ENCODE measurements around the gene DLGAP1. TPM values are rescaled to one million over a fixed set of nuclear protein-coding genes. Genes with fewer than 3 reads are reported as not detected.

DLGAP1 gene
- total and polyA plus RNA-seq, 4 donors = 0.75 to 6.6 (median 3.6) TPM

GRCh38 chr18:4270988-4271387 is 184.1 kb downstream of the DLGAP1 start:
- Histone ChIP-seq H3K36me3 (ENCODE audit: control insufficient read depth in 1 of 2, insufficient read depth in 2 of 2, low read length in 1 of 2) (no peaks in the 10 kb centered on the region), H3K9me3 (ENCODE audit: control insufficient read depth, low read length) (peaks cover 2% of the 10 kb centered on the region), H3K4me1 (ENCODE audit: control insufficient read depth in 1 of 2, insufficient read depth in 2 of 2, low read length in 2 of 2) (no peaks in the 10 kb centered on the region), H3K27ac (ENCODE audit: low read depth in 1 of 2, low read length in 2 of 2) (no peak overlapping the region), H3K4me3 (ENCODE audit: low read length in 2 of 2) (no peak overlapping the region), H3K27me3 (ENCODE audit: control insufficient read depth in 1 of 2, insufficient read depth in 2 of 2, low read length in 1 of 2) (no peaks in the 10 kb centered on the region)
- intact Hi-C loops (cut with DNase I) = no loop called here
- 92 to 95% methylated on average over 2 of the region's 2 CpGs for WGBS, 2 donors
- ATAC-seq (ENCODE audit: low FRiP score) (no peak), DNase-seq (no peak)

- H3K27me3 ChIP-seq (ENCODE audit: control insufficient read depth in 1 of 2, insufficient read depth in 2 of 2, low read length in 1 of 2) = no peaks in the 10 kb centered on the region
- H3K4me1 ChIP-seq (ENCODE audit: control insufficient read depth in 1 of 2, insufficient read depth in 2 of 2, low read length in 2 of 2) = no peaks in the 10 kb centered on the region
- DNase-seq (no peak), ATAC-seq (ENCODE audit: low FRiP score) (no peak)
- no peaks in the 10 kb centered on the region for H3K36me3 ChIP-seq (ENCODE audit: control insufficient read depth in 1 of 2, insufficient read depth in 2 of 2, low read length in 1 of 2)
- H3K4me3 ChIP-seq (ENCODE audit: low read length in 2 of 2) = no peak overlapping the region
- peaks cover 2% of the 10 kb centered on the region for H3K9me3 ChIP-seq (ENCODE audit: control insufficient read depth, low read length)
- no peak overlapping the region for H3K27ac ChIP-seq (ENCODE audit: low read depth in 1 of 2, low read length in 2 of 2)
- intact Hi-C loops (cut with DNase I) = no loop called here
- WGBS, 2 donors = 92 to 95% methylated on average over 3 of the region's 3 CpGs
Measured at GRCh38 chr18:4270016-4270415, 185.1 kb downstream of the DLGAP1 start.

- Histone ChIP-seq H3K36me3 (ENCODE audit: control insufficient read depth in 1 of 2, insufficient read depth in 2 of 2, low read length in 1 of 2) (no peaks in the 10 kb centered on the region), H3K27ac (ENCODE audit: low read depth in 1 of 2, low read length in 2 of 2) (no peak overlapping the region), H3K27me3 (ENCODE audit: control insufficient read depth in 1 of 2, insufficient read depth in 2 of 2, low read length in 1 of 2) (no peaks in the 10 kb centered on the region), H3K9me3 (ENCODE audit: control insufficient read depth, low read length) (no peaks in the 10 kb centered on the region), H3K4me3 (ENCODE audit: low read length in 2 of 2) (no peak overlapping the region), H3K4me1 (ENCODE audit: control insufficient read depth in 1 of 2, insufficient read depth in 2 of 2, low read length in 2 of 2) (no peaks in the 10 kb centered on the region)
- intact Hi-C loops (cut with DNase I) = no loop called here
- no peak for DNase-seq
- no peak for ATAC-seq (ENCODE audit: low FRiP score)
- WGBS, 2 donors = 94 to 98% methylated on average over 5 of the region's 5 CpGs
Measured at GRCh38 chr18:4267641-4268040, 187.5 kb downstream of the DLGAP1 start.

GRCh38 chr18:4264347-4264791 is 190.7 kb downstream of the DLGAP1 start:
- H3K36me3 ChIP-seq (ENCODE audit: control insufficient read depth in 1 of 2, insufficient read depth in 2 of 2, low read length in 1 of 2) = no peaks in the 10 kb centered on the region
- peak; percentile 50 for ATAC-seq (ENCODE audit: low FRiP score)
- no peaks in the 10 kb centered on the region for H3K27me3 ChIP-seq (ENCODE audit: control insufficient read depth in 1 of 2, insufficient read depth in 2 of 2, low read length in 1 of 2)
- no peaks in the 10 kb centered on the region for H3K4me1 ChIP-seq (ENCODE audit: control insufficient read depth in 1 of 2, insufficient read depth in 2 of 2, low read length in 2 of 2)
- no peak overlapping the region for H3K4me3 ChIP-seq (ENCODE audit: low read length in 2 of 2)
- no peaks in the 10 kb centered on the region for H3K9me3 ChIP-seq (ENCODE audit: control insufficient read depth, low read length)
- no peak overlapping the region for H3K27ac ChIP-seq (ENCODE audit: low read depth in 1 of 2, low read length in 2 of 2)
- WGBS, 2 donors = 17 to 19% methylated on average over 4 of the region's 4 CpGs
- intact Hi-C loops (cut with DNase I) = no loop called here
- DNase-seq = no peak

GRCh38 chr18:4260107-4260506 is 195.0 kb downstream of the DLGAP1 start:
- H3K9me3 ChIP-seq (ENCODE audit: control insufficient read depth, low read length) = peaks cover 2% of the 10 kb centered on the region
- no peaks in the 10 kb centered on the region for H3K36me3 ChIP-seq (ENCODE audit: control insufficient read depth in 1 of 2, insufficient read depth in 2 of 2, low read length in 1 of 2)
- no peak overlapping the region for H3K4me3 ChIP-seq (ENCODE audit: low read length in 2 of 2)
- H3K27ac ChIP-seq (ENCODE audit: low read depth in 1 of 2, low read length in 2 of 2) = no peak overlapping the region
- ATAC-seq (ENCODE audit: low FRiP score) = no peak
- intact Hi-C loops (cut with DNase I) = no loop called here
- 94 to 96% methylated on average over 3 of the region's 3 CpGs for WGBS, 2 donors
- no peak for DNase-seq
- H3K4me1 ChIP-seq (ENCODE audit: control insufficient read depth in 1 of 2, insufficient read depth in 2 of 2, low read length in 2 of 2) = no peaks in the 10 kb centered on the region
- H3K27me3 ChIP-seq (ENCODE audit: control insufficient read depth in 1 of 2, insufficient read depth in 2 of 2, low read length in 1 of 2) = no peaks in the 10 kb centered on the region

GRCh38 chr18:4256766-4257417 is 198.2 kb downstream of the DLGAP1 start:
- intact Hi-C loops (cut with DNase I) = no loop called here
- ATAC-seq (ENCODE audit: low FRiP score) (no peak), DNase-seq (no peak)
- Histone ChIP-seq H3K27ac (ENCODE audit: low read depth in 1 of 2, low read length in 2 of 2) (no peak overlapping the region), H3K27me3 (ENCODE audit: control insufficient read depth in 1 of 2, insufficient read depth in 2 of 2, low read length in 1 of 2) (no peaks in the 10 kb centered on the region), H3K9me3 (ENCODE audit: control insufficient read depth, low read length) (peaks cover 2% of the 10 kb centered on the region), H3K4me1 (ENCODE audit: control insufficient read depth in 1 of 2, insufficient read depth in 2 of 2, low read length in 2 of 2) (no peaks in the 10 kb centered on the region), H3K36me3 (ENCODE audit: control insufficient read depth in 1 of 2, insufficient read depth in 2 of 2, low read length in 1 of 2) (no peaks in the 10 kb centered on the region), H3K4me3 (ENCODE audit: low read length in 2 of 2) (no peak overlapping the region)
- whole genome bisulfite sequencing, 2 donors = 52 to 57% methylated on average over 7 of the region's 7 CpGs

- ATAC-seq (ENCODE audit: low FRiP score) = no peak
- no peaks in the 10 kb centered on the region for H3K27me3 ChIP-seq (ENCODE audit: control insufficient read depth in 1 of 2, insufficient read depth in 2 of 2, low read length in 1 of 2)
- no peaks in the 10 kb centered on the region for H3K4me1 ChIP-seq (ENCODE audit: control insufficient read depth in 1 of 2, insufficient read depth in 2 of 2, low read length in 2 of 2)
- 89 to 96% methylated on average over 7 of the region's 7 CpGs for WGBS, 2 donors
- no peak overlapping the region for H3K4me3 ChIP-seq (ENCODE audit: low read length in 2 of 2)
- no peak overlapping the region for H3K27ac ChIP-seq (ENCODE audit: low read depth in 1 of 2, low read length in 2 of 2)
- H3K9me3 ChIP-seq (ENCODE audit: control insufficient read depth, low read length) = peaks cover 2% of the 10 kb centered on the region
- no peak for DNase-seq
- H3K36me3 ChIP-seq (ENCODE audit: control insufficient read depth in 1 of 2, insufficient read depth in 2 of 2, low read length in 1 of 2) = no peaks in the 10 kb centered on the region
- intact Hi-C loops (cut with DNase I) = no loop called here
Measured at GRCh38 chr18:4254840-4255239, 200.3 kb downstream of the DLGAP1 start.

GRCh38 chr18:4252829-4253228 is 202.3 kb downstream of the DLGAP1 start:
- H3K4me1 ChIP-seq (ENCODE audit: control insufficient read depth in 1 of 2, insufficient read depth in 2 of 2, low read length in 2 of 2) = no peaks in the 10 kb centered on the region
- no peaks in the 10 kb centered on the region for H3K27me3 ChIP-seq (ENCODE audit: control insufficient read depth in 1 of 2, insufficient read depth in 2 of 2, low read length in 1 of 2)
- ATAC-seq (ENCODE audit: low FRiP score) (no peak), DNase-seq (no peak)
- no peaks in the 10 kb centered on the region for H3K36me3 ChIP-seq (ENCODE audit: control insufficient read depth in 1 of 2, insufficient read depth in 2 of 2, low read length in 1 of 2)
- H3K9me3 ChIP-seq (ENCODE audit: control insufficient read depth, low read length) = peaks cover 2% of the 10 kb centered on the region
- intact Hi-C loops (cut with DNase I) = no loop called here
- H3K27ac ChIP-seq (ENCODE audit: low read depth in 1 of 2, low read length in 2 of 2) = no peak overlapping the region
- no peak overlapping the region for H3K4me3 ChIP-seq (ENCODE audit: low read length in 2 of 2)
- 84 to 91% methylated on average over 4 of the region's 4 CpGs for WGBS, 2 donors

GRCh38 chr18:4251873-4252272 is 203.2 kb downstream of the DLGAP1 start:
- Histone ChIP-seq H3K9me3 (ENCODE audit: control insufficient read depth, low read length) (peaks cover 2% of the 10 kb centered on the region), H3K4me3 (ENCODE audit: low read length in 2 of 2) (no peak overlapping the region), H3K27ac (ENCODE audit: low read depth in 1 of 2, low read length in 2 of 2) (no peak overlapping the region), H3K4me1 (ENCODE audit: control insufficient read depth in 1 of 2, insufficient read depth in 2 of 2, low read length in 2 of 2) (no peaks in the 10 kb centered on the region), H3K36me3 (ENCODE audit: control insufficient read depth in 1 of 2, insufficient read depth in 2 of 2, low read length in 1 of 2) (no peaks in the 10 kb centered on the region), H3K27me3 (ENCODE audit: control insufficient read depth in 1 of 2, insufficient read depth in 2 of 2, low read length in 1 of 2) (no peaks in the 10 kb centered on the region)
- intact Hi-C loops (cut with DNase I) = no loop called here
- DNase-seq (no peak), ATAC-seq (ENCODE audit: low FRiP score) (no peak)
- 66 to 67% methylated on average over 3 of the region's 3 CpGs for WGBS, 2 donors

Data from aorta (tissue), 5 donors.